K562 (cell line): Measurements from ENCODE around the gene NR1H2. TPM values are rescaled to one million over a fixed set of nuclear protein-coding genes. Genes with fewer than 3 reads are reported as not detected.
A peak's percentile ranks its signal among the peaks of the same experiment; 100 is the strongest.

Source experiments
- ATF3 ChIP-seq, 2 experiments: fragments of 450-650 bp in 1 of 2; sonication (generic) in 1 of 2; formaldehyde crosslinking in 1 of 2; IDR thresholded peaks in 1 of 2; conservative IDR thresholded peaks in 1 of 2; 2 replicates each; pipeline versions ENCODE4 v1.6.1 to v1.8.1; 2016 to 2023; ENCODE audit warnings: mild to moderate bottlenecking in 2 of 2, moderate library complexity in 2 of 2, inconsistent platforms in 1 of 2, missing genetic modification reagents in 1 of 2
- ATF7 ChIP-seq: fragments of 450-650 bp; IDR thresholded peaks from 2 replicates; pipeline ENCODE4 v1.7.1; 2014; ENCODE audit warnings: mild to moderate bottlenecking, moderate library complexity
- ELF4 ChIP-seq: fragments of 450-650 bp; formaldehyde crosslinking; IDR thresholded peaks from 2 replicates; pipeline ENCODE4 v1.4.0; 2022; ENCODE audit warnings: missing genetic modification characterization
- FOXJ2 ChIP-seq: fragments of 200-800 bp; sonication (Bioruptor generic); IDR thresholded peaks from 2 replicates; pipeline ENCODE4 v1.6.1; 2016; ENCODE audit warnings: missing genetic modification characterization, missing compliant biosample characterization
- HDAC1 ChIP-seq, 2 experiments: fragments of 450-650 bp; IDR thresholded peaks; 2 replicates each; pipeline ENCODE4 v1.6.1; 2016 to 2017; ENCODE audit warnings: inconsistent platforms in 1 of 2, mild to moderate bottlenecking in 1 of 2, moderate library complexity in 1 of 2
- HDAC2 ChIP-seq: fragments of 450-650 bp; IDR thresholded peaks from 2 replicates; pipeline ENCODE4 v1.6.1; 2016; ENCODE audit warnings: mild to moderate bottlenecking
- JUNB ChIP-seq: fragments of 450-650 bp; formaldehyde crosslinking; conservative IDR thresholded peaks from 2 replicates; pipeline ENCODE4 v1.4.0; 2020; ENCODE audit warnings: mild to moderate bottlenecking
- MAX ChIP-seq: sonication (generic); formaldehyde crosslinking; IDR thresholded peaks from 2 replicates; pipeline ENCODE4 v1.9.0; 2022; ENCODE audit warnings: mild to moderate bottlenecking, missing genetic modification reagents
- MEF2A ChIP-seq: IDR thresholded peaks from 2 replicates; pipeline ENCODE4 v1.6.1; 2011; ENCODE audit warnings: low read depth, mild to moderate bottlenecking, low read length, moderate library complexity; ENCODE audit not compliant: control insufficient read depth
- POLR2H ChIP-seq: IDR thresholded peaks from 2 replicates; pipeline ENCODE4 v1.6.1; 2016; ENCODE audit warnings: missing genetic modification characterization, low read depth, mild to moderate bottlenecking, control low read depth, missing compliant biosample characterization, moderate library complexity
- SETDB1 ChIP-seq: IDR thresholded peaks from one replicate; pipeline ENCODE4 v1.6.1; 2012; ENCODE audit warnings: low read length, control low read depth, inconsistent platforms
- SP2 ChIP-seq: IDR thresholded peaks from 2 replicates; pipeline ENCODE4 v1.6.1; 2011; ENCODE audit warnings: mild to moderate bottlenecking, low read depth, low read length, moderate library complexity; ENCODE audit not compliant: poor library complexity, severe bottlenecking; ENCODE audit errors: extremely low read depth
- SREBF2 ChIP-seq: sonication (generic); formaldehyde crosslinking; IDR thresholded peaks from 2 replicates; pipeline ENCODE4 v1.4.0; 2020; ENCODE audit warnings: mild to moderate bottlenecking, missing genetic modification reagents
- polyA plus RNA-seq, 8 experiments: library from polyadenylated mRNA; depleted of rRNA in 4 of 8; stranded (reverse) in 5 of 8; unstranded in 3 of 8; fragments of >200 nt; fragmentation: Nextera tagmentation in 2 of 8; fragmentation: Illumina TruSeq in 1 of 8; extraction: Ambion mirVana in 2 of 8; extraction: Trizol in 1 of 8; gene quantifications; 2 replicates each; pipeline versions ENCODE4 v1.2.1 to v1.2.3, GENCODE V29; 2011 to 2014; ENCODE audit warnings: inconsistent platforms in 1 of 8, missing spikeins in 1 of 8
- total RNA-seq, 7 experiments: library from RNA; depleted of rRNA in 6 of 7; stranded (reverse); fragments of >200 nt in 6 of 7; fragmentation: Illumina TruSeq in 2 of 7; extraction: Trizol in 2 of 7; gene quantifications; 2 replicates each; pipeline versions ENCODE4 v1.2.1 to v1.2.3, GENCODE V29; 2011 to 2021; ENCODE audit warnings: low replicate concordance in 1 of 7
- TF ChIP-seq, protein P1 (sequence below): fragments of 200-600 bp; sonication (generic); IDR thresholded peaks from one replicate; pipeline ENCODE4 v1.6.1; 2012; ENCODE audit warnings: mild to moderate bottlenecking, low read depth, low read length, inconsistent platforms

NR1H2 gene
- total and polyA plus RNA-seq, 9 of the 15 experiments (the other 6 are each of a cell fraction or from before 2014, with no cell fraction given) = 0.11 to 73.8 (median 24.0) TPM

DNA sequence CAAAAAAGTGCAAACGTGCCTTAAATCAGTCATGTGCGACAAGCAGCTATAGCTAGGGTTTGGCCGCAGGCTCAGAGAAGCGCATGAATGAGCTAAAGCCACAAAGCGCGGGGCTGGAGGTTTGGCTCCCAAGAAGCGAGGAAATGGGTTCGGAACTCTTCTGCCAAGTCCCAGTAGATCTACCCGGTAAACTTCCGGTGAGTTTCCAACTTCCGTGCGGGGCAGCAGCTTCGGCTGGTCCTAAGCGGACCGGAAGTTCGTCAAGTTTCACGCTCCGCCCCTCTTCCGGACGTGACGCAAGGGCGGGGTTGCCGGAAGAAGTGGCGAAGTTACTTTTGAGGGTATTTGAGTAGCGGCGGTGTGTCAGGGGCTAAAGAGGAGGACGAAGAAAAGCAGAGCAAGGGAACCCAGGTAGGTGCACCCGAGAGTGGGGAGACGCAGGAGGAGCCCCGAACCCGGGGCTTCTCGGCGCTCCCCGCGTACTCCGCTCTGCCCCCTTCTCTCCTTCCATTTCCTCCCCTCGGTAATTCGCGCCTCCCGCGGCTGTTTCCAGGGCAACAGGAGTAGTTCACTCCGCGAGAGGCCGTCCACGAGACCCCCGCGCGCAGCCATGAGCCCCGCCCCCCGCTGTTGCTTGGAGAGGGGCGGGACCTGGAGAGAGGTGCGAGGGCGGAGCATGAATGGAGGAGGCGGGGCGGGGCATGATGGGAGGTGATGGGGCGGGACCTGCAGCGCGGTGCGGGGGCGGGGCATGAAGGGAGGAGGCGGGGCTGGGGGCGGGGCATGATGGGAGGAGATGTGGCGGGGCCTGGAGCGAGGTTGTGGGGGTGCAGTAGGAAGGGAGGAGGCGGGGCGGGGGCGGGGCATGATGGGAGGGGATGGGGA, at the start of gene NR1H2 (continued):
- TF ChIP-seq, protein P1, sequence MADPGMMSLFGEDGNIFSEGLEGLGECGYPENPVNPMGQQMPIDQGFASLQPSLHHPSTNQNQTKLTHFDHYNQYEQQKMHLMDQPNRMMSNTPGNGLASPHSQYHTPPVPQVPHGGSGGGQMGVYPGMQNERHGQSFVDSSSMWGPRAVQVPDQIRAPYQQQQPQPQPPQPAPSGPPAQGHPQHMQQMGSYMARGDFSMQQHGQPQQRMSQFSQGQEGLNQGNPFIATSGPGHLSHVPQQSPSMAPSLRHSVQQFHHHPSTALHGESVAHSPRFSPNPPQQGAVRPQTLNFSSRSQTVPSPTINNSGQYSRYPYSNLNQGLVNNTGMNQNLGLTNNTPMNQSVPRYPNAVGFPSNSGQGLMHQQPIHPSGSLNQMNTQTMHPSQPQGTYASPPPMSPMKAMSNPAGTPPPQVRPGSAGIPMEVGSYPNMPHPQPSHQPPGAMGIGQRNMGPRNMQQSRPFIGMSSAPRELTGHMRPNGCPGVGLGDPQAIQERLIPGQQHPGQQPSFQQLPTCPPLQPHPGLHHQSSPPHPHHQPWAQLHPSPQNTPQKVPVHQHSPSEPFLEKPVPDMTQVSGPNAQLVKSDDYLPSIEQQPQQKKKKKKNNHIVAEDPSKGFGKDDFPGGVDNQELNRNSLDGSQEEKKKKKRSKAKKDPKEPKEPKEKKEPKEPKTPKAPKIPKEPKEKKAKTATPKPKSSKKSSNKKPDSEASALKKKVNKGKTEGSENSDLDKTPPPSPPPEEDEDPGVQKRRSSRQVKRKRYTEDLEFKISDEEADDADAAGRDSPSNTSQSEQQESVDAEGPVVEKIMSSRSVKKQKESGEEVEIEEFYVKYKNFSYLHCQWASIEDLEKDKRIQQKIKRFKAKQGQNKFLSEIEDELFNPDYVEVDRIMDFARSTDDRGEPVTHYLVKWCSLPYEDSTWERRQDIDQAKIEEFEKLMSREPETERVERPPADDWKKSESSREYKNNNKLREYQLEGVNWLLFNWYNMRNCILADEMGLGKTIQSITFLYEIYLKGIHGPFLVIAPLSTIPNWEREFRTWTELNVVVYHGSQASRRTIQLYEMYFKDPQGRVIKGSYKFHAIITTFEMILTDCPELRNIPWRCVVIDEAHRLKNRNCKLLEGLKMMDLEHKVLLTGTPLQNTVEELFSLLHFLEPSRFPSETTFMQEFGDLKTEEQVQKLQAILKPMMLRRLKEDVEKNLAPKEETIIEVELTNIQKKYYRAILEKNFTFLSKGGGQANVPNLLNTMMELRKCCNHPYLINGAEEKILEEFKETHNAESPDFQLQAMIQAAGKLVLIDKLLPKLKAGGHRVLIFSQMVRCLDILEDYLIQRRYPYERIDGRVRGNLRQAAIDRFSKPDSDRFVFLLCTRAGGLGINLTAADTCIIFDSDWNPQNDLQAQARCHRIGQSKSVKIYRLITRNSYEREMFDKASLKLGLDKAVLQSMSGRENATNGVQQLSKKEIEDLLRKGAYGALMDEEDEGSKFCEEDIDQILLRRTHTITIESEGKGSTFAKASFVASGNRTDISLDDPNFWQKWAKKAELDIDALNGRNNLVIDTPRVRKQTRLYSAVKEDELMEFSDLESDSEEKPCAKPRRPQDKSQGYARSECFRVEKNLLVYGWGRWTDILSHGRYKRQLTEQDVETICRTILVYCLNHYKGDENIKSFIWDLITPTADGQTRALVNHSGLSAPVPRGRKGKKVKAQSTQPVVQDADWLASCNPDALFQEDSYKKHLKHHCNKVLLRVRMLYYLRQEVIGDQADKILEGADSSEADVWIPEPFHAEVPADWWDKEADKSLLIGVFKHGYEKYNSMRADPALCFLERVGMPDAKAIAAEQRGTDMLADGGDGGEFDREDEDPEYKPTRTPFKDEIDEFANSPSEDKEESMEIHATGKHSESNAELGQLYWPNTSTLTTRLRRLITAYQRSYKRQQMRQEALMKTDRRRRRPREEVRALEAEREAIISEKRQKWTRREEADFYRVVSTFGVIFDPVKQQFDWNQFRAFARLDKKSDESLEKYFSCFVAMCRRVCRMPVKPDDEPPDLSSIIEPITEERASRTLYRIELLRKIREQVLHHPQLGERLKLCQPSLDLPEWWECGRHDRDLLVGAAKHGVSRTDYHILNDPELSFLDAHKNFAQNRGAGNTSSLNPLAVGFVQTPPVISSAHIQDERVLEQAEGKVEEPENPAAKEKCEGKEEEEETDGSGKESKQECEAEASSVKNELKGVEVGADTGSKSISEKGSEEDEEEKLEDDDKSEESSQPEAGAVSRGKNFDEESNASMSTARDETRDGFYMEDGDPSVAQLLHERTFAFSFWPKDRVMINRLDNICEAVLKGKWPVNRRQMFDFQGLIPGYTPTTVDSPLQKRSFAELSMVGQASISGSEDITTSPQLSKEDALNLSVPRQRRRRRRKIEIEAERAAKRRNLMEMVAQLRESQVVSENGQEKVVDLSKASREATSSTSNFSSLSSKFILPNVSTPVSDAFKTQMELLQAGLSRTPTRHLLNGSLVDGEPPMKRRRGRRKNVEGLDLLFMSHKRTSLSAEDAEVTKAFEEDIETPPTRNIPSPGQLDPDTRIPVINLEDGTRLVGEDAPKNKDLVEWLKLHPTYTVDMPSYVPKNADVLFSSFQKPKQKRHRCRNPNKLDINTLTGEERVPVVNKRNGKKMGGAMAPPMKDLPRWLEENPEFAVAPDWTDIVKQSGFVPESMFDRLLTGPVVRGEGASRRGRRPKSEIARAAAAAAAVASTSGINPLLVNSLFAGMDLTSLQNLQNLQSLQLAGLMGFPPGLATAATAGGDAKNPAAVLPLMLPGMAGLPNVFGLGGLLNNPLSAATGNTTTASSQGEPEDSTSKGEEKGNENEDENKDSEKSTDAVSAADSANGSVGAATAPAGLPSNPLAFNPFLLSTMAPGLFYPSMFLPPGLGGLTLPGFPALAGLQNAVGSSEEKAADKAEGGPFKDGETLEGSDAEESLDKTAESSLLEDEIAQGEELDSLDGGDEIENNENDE = no peak
- peak; percentile 20; the same call in 1 of the 2 replicates for TF ChIP-seq HDAC2
- peak; percentile 91 for TF ChIP-seq ATF7
- TF ChIP-seq ELF4 (CRISPR knock-in tag) = peak; percentile 78; the same call in 1 of the 2 replicates
- no peak for TF ChIP-seq SREBF2 (CRISPR knock-in tag)
- 0 out of 2 replicates have a peak, but pooled peaks have one; percentile 8 for TF ChIP-seq MEF2A
- peak; percentile 89 for TF ChIP-seq POLR2H (tag)
- TF ChIP-seq FOXJ2 (tag) = peak; percentile 76
- peak; percentile 84 for TF ChIP-seq ATF3 (IDR thresholded peaks at IDR 0.05)
- TF ChIP-seq ATF3 (CRISPR knock-in tag; conservative IDR thresholded peaks at IDR 0.05) = peak; percentile 84
- no peak for TF ChIP-seq JUNB (CRISPR knock-in tag)
- peak in 1 of 2 experiments; percentile 84; a peak in 2 of 4 replicates for TF ChIP-seq HDAC1 (IDR thresholded peaks at IDR 0.05)
- no peak for TF ChIP-seq SETDB1
- peak; percentile 34; the same call in 1 of the 2 replicates for TF ChIP-seq MAX (CRISPR knock-in tag)
- peak; percentile 13 for TF ChIP-seq SP2
